ENCODE measurements around the gene SWI5.

The SWI5 gene

DNA sequence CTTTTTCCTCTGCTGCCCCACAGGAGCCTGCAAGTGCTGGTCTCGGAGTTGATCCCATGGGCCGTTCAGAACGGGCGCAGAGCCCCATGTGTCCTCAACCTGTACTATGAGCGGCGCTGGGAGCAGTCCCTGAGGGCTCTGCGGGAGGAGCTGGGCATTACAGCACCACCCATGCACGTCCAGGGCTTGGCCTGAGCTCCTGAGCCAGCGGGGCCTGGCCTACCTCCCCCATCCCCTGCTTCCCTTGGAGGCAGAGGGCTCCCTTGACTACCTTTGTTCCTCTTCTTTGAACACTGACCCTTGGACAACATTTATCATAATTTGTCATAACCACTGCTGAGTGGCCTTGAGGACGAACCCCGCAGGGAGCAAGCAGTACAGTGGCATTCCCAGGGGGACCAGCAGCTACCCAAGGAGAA, 57.4 kb downstream of the SWI5 start:
- ATAC-seq (ENCODE audit: low read depth) (no peak), DNase-seq (ENCODE audit: low spot score in 2 of 2) (no peak)
- no peaks in the 10 kb centered on the region for H3K36me3 Mint-ChIP-seq
- no peaks in the 10 kb centered on the region for H3K27me3 Mint-ChIP-seq
- no peak overlapping the region for H3K4me3 Mint-ChIP-seq
- no peaks in the 10 kb centered on the region for H3K9me3 Mint-ChIP-seq
- H3K27ac Mint-ChIP-seq = no peak overlapping the region
- H3K4me1 Mint-ChIP-seq = no peaks in the 10 kb centered on the region

DNA sequence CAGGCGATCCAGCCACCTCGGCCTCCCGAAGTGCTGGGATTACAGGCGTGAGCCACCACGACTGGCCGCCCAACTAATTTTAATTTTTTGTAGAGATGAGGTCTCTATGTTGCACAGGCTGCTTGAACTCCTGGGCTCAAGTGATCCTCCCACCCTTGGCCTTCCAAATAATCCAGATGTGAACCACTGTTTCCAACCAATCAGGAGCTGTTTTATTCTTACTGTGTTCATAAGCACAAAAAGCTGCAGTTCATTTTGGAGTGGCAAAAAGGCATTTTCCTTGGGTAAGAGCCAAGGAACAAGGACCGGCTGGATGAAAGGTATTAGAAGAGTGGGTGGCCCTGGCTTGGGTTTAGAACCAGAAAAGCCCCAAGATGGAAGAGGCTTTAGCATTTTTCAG, 59.1 kb downstream of the SWI5 start:
- no peaks in the 10 kb centered on the region for H3K9me3 Mint-ChIP-seq
- no peak overlapping the region for H3K4me3 Mint-ChIP-seq
- H3K27ac Mint-ChIP-seq = no peak overlapping the region
- no peaks in the 10 kb centered on the region for H3K36me3 Mint-ChIP-seq
- ATAC-seq (ENCODE audit: low read depth) (no peak), DNase-seq (ENCODE audit: low spot score in 2 of 2) (no peak)
- H3K27me3 Mint-ChIP-seq = no peaks in the 10 kb centered on the region
- H3K4me1 Mint-ChIP-seq = no peaks in the 10 kb centered on the region

DNA sequence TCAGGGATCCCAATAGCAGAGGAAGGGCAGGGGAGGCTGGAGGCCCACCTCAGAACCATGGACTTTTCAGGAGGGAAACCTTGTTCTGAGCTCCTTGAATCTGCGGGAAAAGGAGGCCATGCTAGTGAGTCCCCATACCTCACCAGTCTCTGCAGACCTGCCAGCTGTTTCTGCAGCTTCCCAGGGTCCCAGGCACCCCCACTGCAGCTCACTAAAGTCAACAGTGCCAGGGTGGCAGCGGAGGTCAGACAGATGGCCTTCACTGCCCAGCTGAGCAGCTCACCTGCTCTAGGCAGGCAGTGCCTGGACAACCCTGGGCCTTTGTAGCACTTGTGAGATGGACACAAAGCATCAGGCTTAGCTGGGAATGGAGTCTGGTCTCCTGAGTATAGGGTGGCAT, 59.8 kb downstream of the SWI5 start:
- no peak overlapping the region for H3K27ac Mint-ChIP-seq
- H3K36me3 Mint-ChIP-seq = no peaks in the 10 kb centered on the region

DNA sequence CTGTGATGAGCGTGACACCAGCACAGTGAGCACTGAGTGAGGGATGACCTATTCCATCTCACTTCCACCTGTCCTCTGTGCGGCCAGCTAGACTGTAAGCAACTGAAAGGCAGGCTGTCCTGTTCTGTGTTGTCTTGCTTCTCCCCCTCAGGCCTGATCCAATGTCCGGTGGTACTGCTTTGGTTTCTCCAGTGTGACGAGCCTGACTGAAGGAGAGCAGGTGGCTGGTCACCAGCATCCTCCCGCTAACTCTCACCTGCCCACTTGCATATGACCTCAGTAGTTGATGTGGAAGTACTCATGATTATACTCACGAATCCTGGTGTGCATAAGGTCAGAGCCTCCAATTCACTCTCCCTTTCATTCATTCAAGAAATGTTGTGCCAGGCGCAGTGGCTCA, 61.9 kb downstream of the SWI5 start:
- no peaks in the 10 kb centered on the region for H3K9me3 Mint-ChIP-seq
- no peaks in the 10 kb centered on the region for H3K36me3 Mint-ChIP-seq
- H3K27me3 Mint-ChIP-seq = no peaks in the 10 kb centered on the region
- DNase-seq (ENCODE audit: low spot score in 2 of 2) = no peak
- no peak for ATAC-seq (ENCODE audit: low read depth)
- no peak overlapping the region for H3K4me3 Mint-ChIP-seq
- H3K27ac Mint-ChIP-seq = no peak overlapping the region
- peaks cover 3% of the 10 kb centered on the region for H3K4me1 Mint-ChIP-seq

More for the DNA sequence above, 59.8 kb downstream of the SWI5 start:
- no peaks in the 10 kb centered on the region for H3K9me3 Mint-ChIP-seq
- no peaks in the 10 kb centered on the region for H3K4me1 Mint-ChIP-seq
- DNase-seq (ENCODE audit: low spot score in 2 of 2) (no peak), ATAC-seq (ENCODE audit: low read depth) (no peak)
- no peaks in the 10 kb centered on the region for H3K27me3 Mint-ChIP-seq
- no peak overlapping the region for H3K4me3 Mint-ChIP-seq
